ENCODE measurements around the gene MAPK9. TPM values are rescaled to one million over a fixed set of nuclear protein-coding genes. Genes with fewer than 3 reads are reported as not detected.

The MAPK9 gene
- total and polyA plus RNA-seq, 9 donors, result 12.8 to 35.9 (median 28.8) TPM

DNA sequence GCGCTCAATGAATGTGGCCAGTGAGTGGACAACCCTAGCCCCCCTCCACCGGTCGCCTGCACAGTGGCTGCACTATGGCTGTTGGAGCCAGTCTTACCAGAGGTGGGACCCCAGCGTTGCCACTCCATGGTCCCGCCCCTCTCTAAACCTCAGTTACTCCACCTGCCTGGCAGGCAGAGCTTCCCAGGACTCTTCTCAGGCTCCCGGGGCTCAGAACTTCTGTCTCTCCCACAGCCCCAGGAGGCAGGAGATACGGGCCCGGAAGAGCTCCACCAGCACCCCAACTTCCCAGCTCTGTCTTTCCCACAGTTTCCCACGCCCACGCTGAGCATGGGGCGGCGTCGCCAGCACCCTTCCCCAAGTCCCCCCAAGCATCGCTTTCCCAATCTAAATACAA, 83.8 kb downstream of the MAPK9 start:
- TF ChIP-seq EP300 (IDR thresholded peaks at IDR 0.05) (no peak), CTCF (IDR thresholded peaks at IDR 0.05) (no peak), POLR2A (IDR thresholded peaks at IDR 0.05) (no peak)
- peaks cover 1% of the 10 kb centered on the region for H3K4me1 ChIP-seq (ENCODE audit: insufficient read depth)
- no peak for DNase-seq
- no peak overlapping the region for H3K4me3 ChIP-seq
- WGBS, 3 donors, result 23 to 30% (median 28%) methylated on average over 14 of the region's 14 CpGs
- H3K9me3 ChIP-seq, result no peaks in the 10 kb centered on the region
- intact Hi-C loops (cut with DNase I), result loop anchor here in 1 of 4 donors (5.0 kb wide), 1 partner anchor 81 kb away; no protein-coding TSS in a partner anchor
- H3K27ac ChIP-seq, result no peak overlapping the region
- no peaks in the 10 kb centered on the region for H3K27me3 ChIP-seq
- H3K36me3 ChIP-seq, result no peaks in the 10 kb centered on the region

GRCh38 chr5:180207593-180207992, 84.3 kb downstream of the MAPK9 start:
- Histone ChIP-seq H3K4me3 (no peak overlapping the region), H3K27ac (no peak overlapping the region)
- intact Hi-C loops (cut with DNase I), result loop anchor here in 1 of 4 donors (5.0 kb wide), 1 partner anchor 80 kb away; no protein-coding TSS in a partner anchor

GRCh38 chr5:180206993-180207392, 84.9 kb downstream of the MAPK9 start:
- Histone ChIP-seq H3K4me3 (no peak overlapping the region), H3K27me3 (no peaks in the 10 kb centered on the region), H3K27ac (no peak overlapping the region), H3K4me1 (ENCODE audit: insufficient read depth) (peaks cover 1% of the 10 kb centered on the region), H3K36me3 (no peaks in the 10 kb centered on the region), H3K9me3 (no peaks in the 10 kb centered on the region)
- TF ChIP-seq POLR2A (IDR thresholded peaks at IDR 0.05) (no peak), EP300 (IDR thresholded peaks at IDR 0.05) (no peak), CTCF (IDR thresholded peaks at IDR 0.05) (no peak)
- no peak for DNase-seq
- intact Hi-C loops (cut with DNase I), result loop anchor here in 1 of 4 donors (5.0 kb wide), 1 partner anchor 80 kb away; no protein-coding TSS in a partner anchor
- 77 to 86% (median 83%) methylated on average over 11 of the region's 11 CpGs for WGBS, 3 donors

More at GRCh38 chr5:180207593-180207992, 84.3 kb downstream of the MAPK9 start:
- Histone ChIP-seq H3K9me3 (no peaks in the 10 kb centered on the region), H3K36me3 (no peaks in the 10 kb centered on the region), H3K4me1 (ENCODE audit: insufficient read depth) (peaks cover 1% of the 10 kb centered on the region), H3K27me3 (no peaks in the 10 kb centered on the region)
- no peak for TF ChIP-seq POLR2A (IDR thresholded peaks at IDR 0.05)
- TF ChIP-seq EP300 (IDR thresholded peaks at IDR 0.05), result no peak
- no peak for TF ChIP-seq CTCF (IDR thresholded peaks at IDR 0.05)
- DNase-seq, result no peak
- WGBS, 3 donors, result 33 to 42% (median 41%) methylated on average over 25 of the region's 25 CpGs

- Histone ChIP-seq H3K27me3 (no peaks in the 10 kb centered on the region), H3K36me3 (no peaks in the 10 kb centered on the region), H3K4me1 (ENCODE audit: insufficient read depth) (peaks cover 1% of the 10 kb centered on the region), H3K4me3 (no peak overlapping the region), H3K27ac (no peak overlapping the region), H3K9me3 (no peaks in the 10 kb centered on the region)
- DNase-seq, result no peak
- 70 to 90% (median 75%) methylated on average over 1 of the region's 1 CpG for WGBS, 3 donors
- TF ChIP-seq EP300 (IDR thresholded peaks at IDR 0.05), result no peak
- no peak for TF ChIP-seq POLR2A (IDR thresholded peaks at IDR 0.05)
- TF ChIP-seq CTCF (IDR thresholded peaks at IDR 0.05), result no peak
- intact Hi-C loops (cut with DNase I), result loop anchor here in 1 of 4 donors (5.0 kb wide), 1 partner anchor 79 kb away; no protein-coding TSS in a partner anchor
These were observed 86.0 kb downstream of the MAPK9 start for GRCh38 chr5:180205916-180206315.

All from ovary (tissue), 9 donors.